ENCODE measurements around the gene TBC1D16. TPM values are rescaled to one million over a fixed set of nuclear protein-coding genes. Genes with fewer than 3 reads are reported as not detected.
A peak's percentile ranks its signal among the peaks of the same experiment; 100 is the strongest.

The TBC1D16 gene
- total RNA-seq, 1 experiment from 2014 or later: 85.8 TPM

GRCh38 chr17:80012765-80013741 lies 22.6 kb downstream of the TBC1D16 start:
- no peak overlapping the region for H2AK5ac ChIP-seq (ENCODE audit: insufficient read length, low read length)
- no peak overlapping the region for H4K8ac ChIP-seq (replicated peaks; ENCODE audit: insufficient read length, low read depth, low read length)
- H4K91ac ChIP-seq (ENCODE audit: insufficient read length, low read depth, low read length): no peak overlapping the region
- no peak overlapping the region for H2BK12ac ChIP-seq (ENCODE audit: insufficient read length, low read depth, low read length)
- no peak overlapping the region for H3T11ph ChIP-seq (ENCODE audit: low read length)
- DNase-seq: no peak
- no peak overlapping the region for H2BK5ac ChIP-seq (ENCODE audit: insufficient read length, low read length)
- no peak overlapping the region for H4K5ac ChIP-seq (ENCODE audit: insufficient read length, low read depth, low read length)
- no peaks in the 10 kb centered on the region for H3K27me3 ChIP-seq (ENCODE audit: insufficient read depth, low read length)
- H3K4me2 ChIP-seq (ENCODE audit: insufficient read depth, insufficient read length, low read length): no peak overlapping the region
- no peaks in the 10 kb centered on the region for H3K4me1 ChIP-seq (ENCODE audit: insufficient read depth, low read length)
- Mint-ChIP-seq H3K36me3 (ENCODE audit: insufficient read depth in 1 of 3, low read depth in 3 of 3) (peaks cover 14 to 26% (median 22%) of the 10 kb centered on the region in 3 experiments), H3K9me3 (no peaks in the 10 kb centered on the region; a peak in 1 of 5 replicates), H3K27ac (peak overlapping the region in 1 of 3 experiments; percentile 71; a peak in 3 of 7 replicates), H3K27me3 (ENCODE audit: low read depth) (no peaks in the 10 kb centered on the region; the same call in 1 of the 2 replicates), H3K4me3 (no peak overlapping the region), H3K4me1 (peaks cover 5 to 9% of the 10 kb centered on the region in 2 experiments; a peak in 2 of 4 replicates)
- no peak overlapping the region for H3K56ac ChIP-seq (ENCODE audit: insufficient read length, low read depth, low read length)
- H2BK120ac ChIP-seq (ENCODE audit: low read depth, low read length, poor library complexity, severe bottlenecking): no peak overlapping the region
- H4K20me1 ChIP-seq (ENCODE audit: control insufficient read depth, insufficient read depth, insufficient read length): no peaks in the 10 kb centered on the region
- no peak overlapping the region for H3K9ac ChIP-seq (ENCODE audit: extremely low read depth, insufficient read length, low read length)
- no peak overlapping the region for H3K27ac ChIP-seq (ENCODE audit: insufficient read length, low read depth, low read length)
- H2AFZ ChIP-seq (ENCODE audit: low read length): no peak overlapping the region
- H3K18ac ChIP-seq (ENCODE audit: insufficient read length, low read depth, low read length): no peak overlapping the region
- no peak overlapping the region for H2BK20ac ChIP-seq (ENCODE audit: low read depth, low read length, poor library complexity, severe bottlenecking)
- no peaks in the 10 kb centered on the region for H3K9me3 ChIP-seq (ENCODE audit: control insufficient read depth, low read depth, low read length)
- H3K79me1 ChIP-seq (ENCODE audit: insufficient read depth, low read depth, low read length, poor library complexity, severe bottlenecking): no peaks in the 10 kb centered on the region
- WGBS (ENCODE audit: extremely low coverage, insufficient read length, low lambda C conversion rate): no CpG with 5 or more reads among the region's 33 CpGs
- no peak overlapping the region for H3K4ac ChIP-seq (ENCODE audit: low read depth, low read length)
- no peak overlapping the region for H3K23ac ChIP-seq (ENCODE audit: insufficient read length, low read depth, low read length)
- H3K23me2 ChIP-seq (ENCODE audit: insufficient read length, low read depth, low read length, poor library complexity, severe bottlenecking): no peaks in the 10 kb centered on the region
- H3K14ac ChIP-seq (ENCODE audit: insufficient read depth, low read length): no peak overlapping the region; the same call in 1 of the 2 replicates
- H2BK15ac ChIP-seq (ENCODE audit: low read depth, low read length): no peak overlapping the region
- H3K79me2 ChIP-seq (ENCODE audit: insufficient read depth, low read length): no peaks in the 10 kb centered on the region; the same call in 1 of the 2 replicates
- TF ChIP-seq CTCF (conservative IDR thresholded peaks at IDR 0.05): no peak
